ENCODE measurements around the gene MTRFR.

GRCh38 chr12:123232472-123232806 lies 797 bp upstream of the MTRFR start:
- no peak for TF ChIP-seq CTCF (IDR thresholded peaks at IDR 0.05)
- no peak for TF ChIP-seq POLR2A (IDR thresholded peaks at IDR 0.05)

All from uterus (tissue), 2 donors.